CD4-positive, alpha-beta T cell treated with Interferon gamma for 1 hour (primary cell): ENCODE results near the gene LCA5L.

ENCODE experiments used
- DNase-seq: peaks from one replicate; pipeline ENCODE4 v3.0.0-alpha.2; 2020

The LCA5L gene

DNA sequence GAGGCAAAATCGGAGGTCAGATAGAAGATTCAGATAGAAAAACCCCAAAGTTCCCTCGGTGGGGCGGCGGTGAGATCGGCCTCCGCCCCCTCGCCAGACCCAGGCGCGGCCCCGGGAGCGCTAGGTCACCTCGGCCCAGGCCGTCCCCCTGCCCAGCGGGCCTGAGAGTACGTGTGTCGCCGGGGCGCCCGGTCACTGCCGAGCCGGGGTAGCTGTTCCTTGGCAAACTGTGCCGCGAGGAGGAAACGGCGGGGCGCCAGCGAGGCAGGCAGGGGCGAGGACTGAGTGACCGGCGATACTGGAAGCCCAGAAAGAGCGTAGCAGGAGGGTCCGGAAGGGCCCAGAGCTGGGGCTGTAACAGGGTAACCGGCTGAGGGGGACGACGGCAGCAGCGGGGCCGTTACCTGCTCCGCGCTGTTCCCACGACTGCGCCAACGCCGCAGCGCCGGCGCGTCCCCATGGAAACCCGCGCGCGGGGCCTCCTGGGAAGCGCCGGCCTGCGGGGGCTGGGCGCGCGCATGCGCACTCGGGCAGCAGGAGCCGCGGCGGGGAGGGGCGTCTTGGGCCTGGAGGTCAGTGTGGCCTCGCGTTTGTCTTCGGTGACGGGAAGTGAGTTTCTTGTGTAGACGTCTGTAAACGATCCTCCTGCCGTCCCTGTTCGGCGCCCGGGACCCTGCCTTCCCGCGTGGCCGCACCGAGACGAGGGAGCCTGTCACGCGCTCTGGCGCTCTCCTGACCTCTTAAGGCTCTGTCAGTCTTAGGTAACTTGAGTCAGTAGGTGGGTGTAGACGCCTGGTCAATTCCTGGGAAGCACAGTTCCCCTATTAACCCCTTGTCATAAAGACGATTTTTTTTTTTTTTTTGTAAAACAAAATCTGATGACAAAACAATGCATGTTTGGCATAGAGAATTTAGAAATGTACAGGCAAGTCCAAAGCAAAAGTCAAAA, at the start of gene LCA5L:
Gene LCA5L, minus strand, starts transcription at position 458 of the 949 bp plus-strand sequence. CDS start 17,285 bp downstream, outside the sequence.
- DNase-seq = peak; percentile 92

DNA sequence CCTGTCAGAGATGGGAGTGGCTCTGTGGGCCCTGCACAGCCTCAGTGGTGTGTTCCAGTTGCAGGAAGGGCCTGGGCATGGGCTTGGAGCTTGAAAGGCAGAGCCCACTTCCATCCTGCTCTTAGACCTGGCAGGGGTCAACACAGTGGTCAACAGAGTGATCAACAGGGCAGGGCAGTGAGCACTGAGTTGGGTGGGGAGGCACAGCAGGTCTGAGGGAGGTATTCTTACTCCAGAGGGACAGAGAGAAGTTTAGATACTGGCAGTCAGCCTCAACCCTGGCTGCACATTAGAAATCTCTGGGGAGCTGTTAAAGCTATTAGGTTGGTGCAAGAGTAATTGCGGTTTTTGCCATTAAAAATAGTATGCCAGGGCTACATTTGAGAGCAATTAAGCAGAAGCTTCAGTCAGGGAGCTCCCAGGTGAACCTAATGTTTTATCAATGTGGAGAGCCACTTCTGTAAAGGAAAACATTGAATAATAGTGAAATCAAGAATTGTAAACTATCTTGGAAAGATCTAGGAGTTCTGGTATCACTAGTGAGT, 43.9 kb upstream of the LCA5L start:
- DNase-seq = no peak

DNA sequence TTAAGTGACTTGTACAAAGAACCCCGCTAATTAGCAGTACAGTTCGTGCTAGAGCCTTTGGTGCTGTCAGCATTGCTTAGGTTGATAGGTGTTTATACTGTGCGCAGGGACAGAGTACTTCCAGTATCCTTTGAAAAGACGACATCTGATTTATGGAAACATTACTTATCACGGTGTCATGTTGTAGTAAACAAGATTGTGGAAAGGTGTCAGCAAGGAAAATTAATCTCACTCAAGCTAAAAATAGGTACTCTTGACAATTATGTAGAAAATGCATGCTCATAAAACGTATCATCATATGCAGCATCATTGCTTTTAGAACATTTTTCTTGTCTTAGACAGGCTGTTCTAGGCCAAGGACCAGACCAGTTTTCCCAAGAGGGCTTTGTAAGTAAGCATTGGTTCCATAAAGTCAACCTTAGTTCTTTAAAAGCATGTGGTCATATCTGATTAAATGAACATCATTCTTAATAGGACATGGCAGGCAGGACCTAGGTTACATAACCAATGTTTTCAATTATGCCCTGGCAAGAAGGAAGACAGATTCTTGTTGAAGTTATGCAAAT, 39.2 kb upstream of the LCA5L start:
- DNase-seq = no peak

DNA sequence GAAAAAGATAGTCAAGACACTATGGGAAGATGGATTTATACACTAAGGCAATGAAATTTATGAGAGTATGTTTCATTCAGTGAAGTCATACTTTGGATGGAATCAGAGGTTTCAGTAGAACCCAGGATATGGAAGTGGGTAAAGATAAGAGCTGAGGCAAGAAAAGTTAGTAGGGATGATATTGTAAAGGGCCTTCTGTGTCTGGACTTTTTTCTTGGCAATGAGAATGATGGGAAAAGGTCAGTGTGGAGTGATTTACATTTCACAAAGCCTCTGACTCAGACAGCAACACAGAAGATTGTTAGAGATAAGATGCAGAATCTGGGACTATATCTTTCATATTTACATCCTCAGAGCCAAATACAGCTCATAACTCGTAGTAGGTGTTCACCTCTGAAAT, 38.3 kb upstream of the LCA5L start:
- DNase-seq = no peak

DNA sequence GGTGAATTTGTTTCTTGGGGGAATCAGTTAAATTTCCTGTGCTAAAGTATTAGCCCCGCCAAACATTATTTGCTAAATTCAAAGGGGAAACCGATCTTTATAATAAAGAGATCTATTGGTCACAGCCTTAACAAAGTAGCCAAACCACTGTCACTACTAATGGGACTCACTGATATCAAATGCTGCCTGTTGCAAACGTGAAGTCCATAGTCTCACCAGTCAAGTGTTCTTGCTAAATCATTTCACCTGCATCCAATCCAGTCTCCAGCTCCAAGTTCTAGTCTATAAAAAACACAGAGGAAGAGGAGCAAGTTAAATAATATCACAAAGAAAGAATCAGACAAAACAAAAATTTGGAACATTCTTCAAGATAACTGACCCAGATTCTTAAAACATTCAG, 36.3 kb upstream of the LCA5L start:
- DNase-seq = no peak

DNA sequence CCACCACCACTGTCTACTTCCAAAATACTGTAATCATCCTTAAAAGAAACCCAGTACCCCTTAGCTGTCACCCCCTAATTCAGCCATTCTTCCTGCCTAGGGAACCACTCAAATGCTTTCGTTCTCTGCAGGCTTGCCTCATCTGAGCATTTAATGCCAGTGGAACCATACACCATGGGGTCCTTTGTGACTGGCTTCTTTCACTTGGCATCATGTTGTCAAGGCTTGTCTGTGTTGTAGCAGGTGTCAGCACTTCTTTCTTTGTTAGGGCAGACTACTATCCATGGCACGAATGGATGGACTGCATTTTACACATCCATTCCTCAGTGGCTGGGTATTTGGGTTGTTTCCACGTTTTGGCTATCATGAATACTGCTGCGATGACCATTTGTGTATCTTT, 34.7 kb upstream of the LCA5L start:
- DNase-seq = no peak

DNA sequence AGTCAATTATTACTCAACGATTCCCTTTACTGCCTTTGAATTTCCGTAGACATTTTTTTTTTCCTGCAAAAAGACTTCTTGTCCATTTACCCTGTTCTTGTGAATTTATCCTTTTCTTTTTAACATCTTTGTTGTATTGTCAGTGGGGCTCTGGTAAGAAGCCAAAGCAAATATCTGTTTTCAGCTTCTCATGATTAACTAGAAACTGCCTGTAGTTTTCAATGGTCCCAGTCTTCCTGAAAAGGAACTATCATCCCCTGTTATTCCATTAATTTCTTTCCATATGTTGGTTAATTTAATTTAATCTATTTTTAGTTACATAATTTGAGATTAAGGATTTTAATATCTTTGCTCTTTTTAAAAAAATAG, 34.2 kb upstream of the LCA5L start:
- DNase-seq = no peak

DNA sequence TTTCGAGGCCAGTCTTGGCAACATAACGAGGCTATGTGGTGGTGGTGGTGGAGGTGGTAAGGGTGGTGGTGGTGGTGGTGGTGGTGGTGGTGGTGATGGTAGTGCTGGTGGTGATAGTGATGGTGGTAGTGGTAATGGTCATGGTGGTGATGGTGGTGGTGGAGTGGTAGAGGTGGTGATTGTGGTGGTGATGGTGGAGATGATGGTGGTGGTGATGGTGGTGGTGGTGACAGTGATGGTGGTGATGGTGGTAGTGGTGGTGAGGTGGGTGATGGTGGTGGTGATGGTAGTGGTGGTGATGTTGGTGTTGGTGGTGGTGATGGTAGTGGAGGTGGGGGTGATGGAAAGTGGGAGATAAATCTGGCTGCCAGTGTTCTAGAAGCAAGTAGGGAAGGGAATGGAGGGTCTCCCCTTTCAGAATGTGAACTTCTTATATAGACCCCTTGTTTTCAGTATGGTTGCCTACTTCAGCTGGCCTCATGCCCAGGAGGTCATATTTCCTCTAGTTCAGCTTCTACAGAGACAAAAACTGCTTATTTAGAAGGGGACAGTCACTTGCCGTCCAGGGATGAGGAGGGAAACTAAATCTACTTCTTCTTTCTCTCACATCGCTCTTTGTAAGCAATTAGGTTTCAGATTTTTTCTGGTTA, 33.7 kb upstream of the LCA5L start:
- no peak for DNase-seq

DNA sequence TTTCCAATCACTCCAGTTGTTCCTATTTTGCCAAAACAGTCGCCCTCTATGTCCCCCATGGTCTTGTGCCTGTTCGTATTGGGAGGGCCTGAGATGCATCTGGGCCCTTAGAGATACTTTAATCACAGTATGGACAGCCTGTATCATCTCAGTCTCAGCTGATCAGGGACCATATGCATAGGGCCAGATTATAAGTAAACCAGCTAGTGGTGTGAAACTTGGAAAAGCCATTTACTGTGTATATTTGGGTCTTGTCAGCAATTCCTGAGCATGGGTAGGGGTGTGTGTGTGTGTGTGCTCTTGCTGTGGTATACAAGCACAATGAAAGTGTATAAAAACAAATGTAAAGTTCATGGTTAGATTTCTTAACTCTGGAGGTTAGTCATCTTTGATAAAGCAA, 29.0 kb upstream of the LCA5L start:
- no peak for DNase-seq

DNA sequence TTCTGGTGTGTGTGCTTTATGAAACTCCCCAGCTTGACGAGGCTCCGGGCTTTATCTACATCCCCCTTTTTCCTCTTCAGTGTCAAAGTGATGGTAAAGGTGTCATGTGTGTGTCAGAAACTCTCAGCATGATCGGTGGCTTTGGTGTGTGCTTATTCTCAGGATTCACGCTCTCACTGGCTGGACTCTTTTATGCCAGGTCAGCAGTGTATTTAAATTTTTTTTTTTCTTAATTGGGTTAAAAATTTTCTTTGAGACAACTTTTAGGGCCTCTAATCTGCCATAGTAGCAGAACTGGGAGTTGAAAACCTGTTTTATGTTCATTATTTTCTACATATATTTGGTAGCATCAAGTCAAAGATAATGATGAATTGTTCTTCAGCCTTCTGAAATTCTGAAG, 27.2 kb upstream of the LCA5L start:
- no peak for DNase-seq

DNA sequence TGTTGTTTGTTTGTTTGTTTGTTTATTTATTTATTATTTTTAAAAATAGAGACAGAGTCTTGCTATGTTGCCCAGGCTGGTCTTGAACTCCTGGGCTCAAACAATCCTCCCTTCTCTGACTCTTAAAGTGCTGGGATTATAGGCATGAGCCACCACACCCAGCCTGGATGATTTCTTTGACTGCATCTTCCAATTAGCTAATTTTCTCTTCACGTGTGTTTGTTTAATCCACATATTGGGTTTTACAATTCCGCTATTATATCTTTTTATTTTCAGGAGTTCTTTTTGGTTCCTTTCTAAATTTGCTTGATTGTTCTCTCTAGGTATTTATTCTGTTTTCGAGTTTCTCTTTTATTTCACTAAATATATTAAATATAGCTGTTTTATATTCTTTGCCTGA, 26.0 kb upstream of the LCA5L start:
- DNase-seq = no peak

DNA sequence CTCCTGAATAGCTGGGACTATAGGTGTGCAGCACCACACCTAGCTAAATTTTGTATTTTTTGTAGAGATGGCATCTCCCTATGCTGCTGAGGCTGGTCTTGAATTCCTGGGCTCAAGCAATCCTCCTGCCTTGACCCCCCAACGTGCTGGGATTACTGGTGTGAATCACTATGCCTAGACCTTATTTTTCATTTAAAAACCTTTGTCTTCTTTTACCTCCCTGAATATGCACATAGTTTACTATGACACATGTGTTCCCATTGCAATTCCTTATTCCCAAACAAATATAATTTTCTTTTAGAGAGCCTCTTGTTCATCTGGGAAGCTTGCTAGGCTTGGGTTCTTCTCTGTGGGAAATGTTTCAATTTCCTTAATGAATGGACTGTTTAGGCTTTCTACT, 23.0 kb upstream of the LCA5L start:
- no peak for DNase-seq

DNA sequence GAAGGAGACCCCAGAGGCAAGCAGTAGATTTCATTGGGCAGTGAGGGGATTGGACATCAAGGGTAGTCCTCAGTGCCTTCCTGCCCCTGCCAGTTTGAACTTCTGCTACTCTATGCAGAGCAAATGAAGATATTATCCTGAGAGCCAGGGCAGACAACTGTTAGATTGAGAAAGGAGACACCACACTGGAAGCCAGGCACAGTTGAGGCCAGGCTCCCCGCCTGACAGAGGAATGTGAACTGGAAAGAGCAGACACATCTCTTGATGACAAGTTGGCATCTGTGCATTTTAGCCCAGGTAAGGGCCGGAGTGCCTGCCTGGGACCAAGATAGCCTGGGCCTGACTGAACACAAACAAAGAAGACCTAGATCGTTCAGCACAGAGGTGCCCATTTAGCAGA, 22.2 kb upstream of the LCA5L start:
- no peak for DNase-seq

DNA sequence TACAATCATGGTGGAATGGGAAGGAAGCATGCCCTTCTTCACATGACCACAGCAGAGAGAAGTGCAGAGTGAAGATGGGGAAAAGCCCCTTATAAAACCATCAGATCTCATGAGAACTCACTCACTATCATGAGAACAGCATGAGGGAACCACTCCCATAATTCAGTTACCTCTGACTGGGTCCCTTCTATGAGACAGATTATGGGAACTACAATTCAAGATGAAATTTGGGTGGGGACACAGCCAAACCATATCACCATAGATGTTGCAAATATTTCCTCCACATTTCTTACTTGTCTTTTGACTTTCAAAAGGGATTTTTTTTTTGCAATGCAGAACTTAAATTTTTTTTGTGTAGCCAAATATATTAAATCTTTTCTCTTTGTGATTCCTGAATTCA, 21.0 kb upstream of the LCA5L start:
- DNase-seq = no peak

DNA sequence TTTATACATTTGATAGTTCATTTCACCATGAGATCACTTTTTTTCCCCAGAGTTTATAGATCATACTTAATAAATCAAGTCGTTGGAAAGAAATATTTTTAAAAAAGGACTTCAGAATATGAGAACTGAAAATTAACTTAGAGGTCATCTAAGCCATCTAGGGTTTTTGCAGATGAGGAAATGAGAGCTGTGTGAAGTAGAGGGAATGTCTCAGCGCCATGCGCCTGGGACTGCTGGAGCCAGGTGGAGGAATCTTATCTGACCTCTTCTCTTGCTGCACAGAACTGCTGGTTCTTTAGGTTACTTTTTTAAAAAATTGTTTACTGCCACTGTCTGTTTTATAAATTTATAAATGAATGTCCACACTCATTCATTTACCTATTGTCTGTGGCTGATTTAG, 17.7 kb upstream of the LCA5L start:
- DNase-seq = no peak

DNA sequence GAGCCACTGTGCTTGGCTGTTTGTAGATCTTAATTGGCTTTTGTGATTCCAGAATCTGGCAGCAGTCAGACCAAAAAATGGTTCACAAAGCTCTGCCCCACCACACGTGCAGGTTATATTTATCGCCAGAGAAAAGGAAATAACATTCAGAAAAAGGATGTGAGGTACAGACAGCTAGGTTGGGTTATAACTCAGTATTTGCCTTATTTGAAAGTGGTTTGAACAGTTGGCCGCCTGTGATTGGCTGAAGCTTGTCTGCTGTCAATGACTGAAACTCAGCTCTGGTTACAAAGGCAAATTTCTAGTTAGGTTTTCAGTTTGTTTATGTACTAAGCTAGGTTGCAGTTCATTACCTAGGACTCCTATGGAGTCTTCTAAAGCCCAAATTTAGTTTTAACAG, 15.8 kb upstream of the LCA5L start:
- DNase-seq = no peak

DNA sequence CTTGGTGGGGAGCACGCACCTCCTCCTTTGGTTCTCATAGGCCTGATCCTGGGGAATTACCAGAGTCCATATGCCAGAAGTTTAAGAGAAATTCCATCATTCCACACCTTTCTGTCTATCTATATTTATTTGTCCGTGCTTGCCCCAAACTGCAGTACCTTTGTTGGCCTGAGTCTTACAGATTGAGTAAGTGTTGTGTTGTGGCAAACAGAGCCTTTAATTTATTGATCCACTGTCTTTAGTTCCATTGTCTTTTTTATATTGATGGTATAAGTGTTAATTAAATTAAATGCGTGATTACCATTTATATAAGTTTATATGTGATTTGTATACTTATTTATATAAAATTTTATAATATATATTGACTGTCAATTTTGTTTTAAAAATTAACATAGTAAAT, 11.1 kb upstream of the LCA5L start:
- no peak for DNase-seq

DNA sequence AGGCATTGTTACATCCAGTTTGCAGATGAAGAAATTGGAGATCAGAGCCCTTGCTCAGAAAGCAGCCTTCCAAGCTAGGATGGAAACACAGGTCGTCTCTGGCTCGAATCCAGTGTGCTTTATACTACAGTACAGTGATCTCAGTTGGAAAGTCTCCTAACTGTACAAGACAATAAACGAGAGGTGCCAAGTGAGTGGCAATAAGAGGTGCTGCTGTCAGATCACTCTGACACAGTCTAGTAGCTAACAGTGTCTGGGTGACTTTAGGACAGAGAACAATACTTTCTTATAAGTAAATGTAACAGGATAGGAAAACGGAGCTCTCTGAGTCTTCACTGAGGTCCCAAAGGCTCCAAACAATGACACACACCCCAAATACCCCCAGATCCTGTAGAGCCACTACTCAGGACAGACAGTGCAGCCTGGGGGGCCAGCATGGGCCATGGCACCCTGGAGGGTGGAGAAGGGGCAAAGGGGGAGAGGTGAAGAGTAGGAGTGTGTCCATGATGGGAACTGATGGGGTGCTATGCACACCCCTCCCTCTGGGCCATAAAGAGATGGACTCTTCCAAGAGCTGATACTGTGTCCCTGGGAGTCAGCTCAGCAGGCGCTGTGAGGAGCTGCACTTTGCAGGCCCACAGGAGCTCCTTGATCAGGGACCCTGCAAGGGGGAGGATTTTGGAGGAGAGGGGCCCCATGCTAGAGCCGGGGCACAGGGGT, 9.5 kb upstream of the LCA5L start:
- no peak for DNase-seq

DNA sequence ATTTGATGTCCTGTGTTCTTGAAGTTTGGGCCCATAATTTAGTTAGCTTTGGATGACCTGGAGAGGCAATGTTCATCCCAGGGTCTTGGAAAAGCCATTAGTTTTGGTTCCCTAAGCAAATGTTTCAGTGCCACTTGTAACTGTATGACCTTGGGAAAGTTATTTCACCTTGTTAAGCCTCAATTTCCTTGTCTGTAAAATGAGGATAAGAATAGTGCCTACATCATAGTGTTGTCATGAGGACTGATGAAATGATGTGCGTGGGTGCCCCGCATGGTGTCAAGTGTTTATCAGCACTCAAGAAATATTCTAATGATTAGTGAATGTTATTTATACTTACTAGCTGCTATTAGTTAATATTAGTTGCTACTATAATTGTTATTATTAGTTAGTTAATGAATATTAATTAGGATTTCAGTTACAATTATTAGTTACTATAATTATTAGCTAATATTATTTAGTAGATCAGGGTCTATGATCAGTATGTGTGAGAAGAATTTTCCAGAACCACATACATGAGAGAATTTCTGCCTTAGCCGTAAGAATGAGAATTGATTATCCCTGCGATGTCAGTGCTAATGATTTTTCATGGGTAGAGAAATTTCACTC, 8.1 kb upstream of the LCA5L start:
- no peak for DNase-seq

DNA sequence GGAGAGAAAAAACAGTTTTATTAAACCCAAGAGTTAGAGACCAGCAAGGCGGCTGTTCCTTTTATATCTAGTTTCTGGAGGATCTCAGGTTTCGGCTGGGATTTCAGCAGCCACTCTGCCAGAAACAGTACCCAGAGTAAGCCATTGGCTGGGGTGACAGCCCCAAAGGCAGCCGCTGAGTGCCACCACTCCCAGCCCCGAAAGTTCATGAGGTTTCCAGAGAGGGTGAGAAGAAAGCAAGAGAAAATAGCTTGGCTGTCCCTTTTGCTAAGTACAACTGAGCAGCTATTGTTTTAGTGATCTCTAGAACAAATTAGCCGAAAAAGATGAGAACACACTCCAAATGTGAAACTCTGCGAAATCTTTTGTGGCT, 7.4 kb upstream of the LCA5L start:
- DNase-seq = no peak

DNA sequence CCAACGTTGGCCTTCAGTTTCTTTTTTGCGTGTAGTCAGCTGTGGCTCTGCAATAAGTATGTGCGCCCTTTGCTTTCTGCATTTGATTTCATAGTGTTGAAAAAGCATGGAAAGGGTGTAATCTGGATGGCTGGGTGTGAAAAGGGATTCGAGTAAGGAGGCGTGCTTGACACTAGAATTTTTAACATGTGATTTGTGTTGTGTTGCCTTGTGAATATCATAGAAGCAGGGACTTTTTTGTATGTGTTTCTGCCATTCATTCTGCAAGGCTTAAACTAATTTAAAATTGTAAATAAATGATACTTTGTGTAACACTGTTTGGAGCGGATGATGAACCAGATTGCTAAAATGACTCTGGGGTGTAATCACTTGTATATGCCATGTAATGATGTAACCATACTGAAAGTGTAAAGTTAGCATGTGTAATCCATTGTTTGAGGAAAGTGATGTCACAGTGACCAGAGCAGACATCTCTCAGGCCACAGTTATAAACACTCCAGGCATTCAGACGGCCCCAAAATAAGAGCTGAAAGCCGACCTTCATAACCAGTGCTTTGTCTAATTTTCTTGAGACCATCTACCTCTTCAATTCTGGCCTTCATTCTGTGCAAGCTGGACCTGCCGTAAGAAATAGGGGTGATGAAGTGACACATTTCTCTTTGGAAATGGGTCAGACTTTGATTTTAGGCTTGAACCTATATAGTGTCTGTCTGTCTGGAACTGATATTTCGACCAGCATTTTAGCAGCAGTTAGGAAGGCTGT, 6.8 kb upstream of the LCA5L start:
- no peak for DNase-seq
